Loucy (cell line): ENCODE data around the gene ADAMTS13.

Source experiments
- CTCF ChIP-seq: fragments of 200-600 bp; sonication (generic); conservative IDR thresholded peaks from 2 replicates; pipeline ENCODE4 v1.5.1; 2014; ENCODE audit warnings: mild to moderate bottlenecking, antibody characterized with exemption, low read length
- EZH2phosphoT487 ChIP-seq: fragments of 200-600 bp; IDR thresholded peaks from 2 replicates; pipeline ENCODE4 v1.6.1; 2018; ENCODE audit warnings: antibody characterized with exemption, mild to moderate bottlenecking, moderate library complexity, borderline replicate concordance

GRCh38 chr9:133383438-133383837 lies 38.7 kb upstream of the ADAMTS13 start:
- TF ChIP-seq CTCF (no peak), EZH2phosphoT487 (no peak)
